Stimulated activated naive CD8-positive, alpha-beta T cell treated with anti-CD3 and anti-CD28 coated beads, Interleukin-15, Interleukin-2, amounts not matched to agents 100 U/mL and 50 U/mL, for 24 hours (primary cell): Measurements from ENCODE around the gene DNMBP.
"Not testable (repeated sequence)": the region's sequence is repeated elsewhere in the genome, so short reads cannot be mapped to it uniquely, and the experiment has no call there.

Experiments used
- ATAC-seq: fragments of 150-1000 bp; cut with Tn5 transposase; one replicate; pipeline ENCODE4 v1.10.0; 2021
- DNase-seq: peaks from one replicate; pipeline ENCODE4 v3.0.0; 2021

DNMBP gene

DNA sequence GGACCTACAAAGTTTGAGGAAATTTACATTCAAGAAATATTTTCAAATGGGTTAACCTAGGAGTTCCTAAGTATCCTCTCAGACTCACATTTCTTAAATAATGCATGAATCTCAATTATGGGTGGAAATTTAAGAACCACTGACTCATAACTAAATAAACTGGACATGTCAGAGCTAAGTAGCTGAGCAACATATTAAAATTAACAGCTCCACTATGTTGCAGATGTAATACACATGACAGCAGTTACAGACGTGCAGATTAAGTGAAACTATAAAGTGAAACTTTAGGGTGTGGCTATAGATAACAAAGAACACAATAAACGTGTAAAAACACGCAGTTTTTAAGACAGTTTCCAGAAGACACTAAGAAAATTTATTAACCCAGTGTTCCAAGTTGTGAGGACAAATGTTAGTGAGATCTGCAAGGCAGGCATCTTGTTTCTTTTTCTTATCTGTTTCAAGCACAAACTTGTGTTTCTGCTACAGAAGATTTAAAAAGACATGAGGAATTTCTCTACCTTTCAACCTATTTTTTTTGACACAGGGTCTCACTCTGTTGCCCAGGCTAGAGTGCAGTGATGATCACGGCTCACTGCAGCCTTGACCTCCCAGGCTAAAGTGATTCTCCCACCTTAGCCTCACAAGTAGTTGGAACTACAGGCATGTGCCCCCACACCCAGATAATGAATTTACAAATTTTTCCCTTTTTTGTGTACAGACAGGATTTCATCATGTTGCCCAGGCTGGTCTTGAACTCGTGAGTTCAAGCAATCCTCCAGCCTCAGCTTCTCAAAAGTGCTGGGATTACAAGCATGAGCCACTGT, 25.3 kb downstream of the DNMBP start:
- no peak for DNase-seq
- no peak for ATAC-seq

DNA sequence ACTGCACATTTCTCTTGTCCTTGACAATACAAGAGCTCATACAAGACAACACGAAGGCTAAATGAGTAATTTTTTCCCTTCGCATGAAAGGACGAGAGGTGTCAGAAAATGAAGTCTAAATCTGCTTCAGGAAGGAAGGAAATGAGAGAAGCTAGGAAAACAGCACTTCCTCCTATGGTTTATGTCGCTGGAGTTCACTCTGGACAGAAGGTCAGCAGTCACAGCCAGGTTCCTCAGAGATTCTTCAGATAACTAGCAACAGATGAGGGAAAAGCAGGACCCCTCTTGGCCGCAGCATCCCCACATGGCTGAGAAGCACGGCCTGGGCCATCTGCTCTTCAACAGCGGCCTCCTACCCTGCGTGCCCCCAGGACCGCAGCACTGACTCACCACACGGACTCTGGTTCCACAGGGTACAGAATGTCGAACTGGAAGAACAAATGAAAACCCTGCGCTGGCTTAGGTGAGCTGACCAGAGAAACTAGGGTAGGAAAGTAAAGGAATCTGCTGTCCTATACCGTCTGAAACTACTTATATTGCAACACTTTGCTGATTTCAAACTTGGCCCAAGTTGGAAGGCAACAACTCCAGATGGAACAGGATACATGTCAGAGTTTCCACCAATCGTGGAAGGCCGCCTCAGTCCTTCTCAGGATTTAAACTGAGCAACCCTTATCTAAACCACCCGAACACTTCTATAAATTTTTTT, 26.3 kb downstream of the DNMBP start:
- ATAC-seq (no peak), DNase-seq (no peak)

DNA sequence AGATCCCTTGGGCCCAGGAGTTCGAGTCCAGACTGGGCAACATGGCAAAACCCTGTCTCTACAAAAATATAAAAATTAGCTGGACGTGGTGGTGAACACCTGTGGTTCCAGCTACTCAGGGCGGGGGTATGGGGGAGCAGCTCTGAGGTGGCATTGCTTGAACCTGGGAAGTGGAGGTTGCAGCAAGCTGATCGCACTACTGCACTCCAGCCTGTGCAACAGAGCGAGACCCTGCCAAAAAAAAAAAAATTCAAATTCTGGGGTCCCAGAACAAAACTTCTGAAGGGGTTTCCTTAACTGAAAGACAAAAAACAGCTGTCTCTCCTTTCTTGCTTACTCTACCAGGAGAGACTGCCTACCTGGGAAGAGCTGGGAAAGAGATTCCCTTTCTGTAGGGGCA, 27.0 kb downstream of the DNMBP start:
- ATAC-seq (no peak), DNase-seq (no peak)

DNA sequence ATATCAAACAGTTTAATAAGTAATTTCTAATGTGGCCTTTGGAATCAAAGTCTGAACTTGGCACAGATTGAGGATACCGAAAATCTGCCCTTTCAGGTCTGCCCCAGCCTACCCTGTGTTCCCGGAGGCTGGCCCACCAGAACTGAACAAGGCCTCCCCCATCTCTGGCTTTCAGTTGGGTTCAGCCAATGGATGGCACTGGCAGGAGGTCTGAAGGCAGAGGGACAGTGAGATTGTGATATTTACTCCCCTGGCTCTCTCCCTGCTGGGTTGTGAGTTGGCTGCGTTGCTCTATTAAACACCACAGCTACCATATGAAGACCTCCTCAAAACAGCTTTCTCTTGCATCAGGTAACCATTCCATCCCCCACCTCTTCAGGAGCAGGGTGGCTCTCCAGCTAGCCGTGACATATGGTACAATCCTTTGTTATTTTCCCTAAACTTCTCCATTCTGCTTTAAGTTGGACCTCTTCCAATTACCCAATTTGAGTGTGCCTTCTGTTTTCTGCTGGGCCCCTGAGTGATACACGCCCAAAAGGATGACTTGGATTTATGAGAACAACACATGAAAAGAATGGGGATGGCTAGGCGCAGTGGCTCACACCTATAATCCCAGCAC, 28.1 kb downstream of the DNMBP start:
- DNase-seq = no peak
- ATAC-seq = no peak

DNA sequence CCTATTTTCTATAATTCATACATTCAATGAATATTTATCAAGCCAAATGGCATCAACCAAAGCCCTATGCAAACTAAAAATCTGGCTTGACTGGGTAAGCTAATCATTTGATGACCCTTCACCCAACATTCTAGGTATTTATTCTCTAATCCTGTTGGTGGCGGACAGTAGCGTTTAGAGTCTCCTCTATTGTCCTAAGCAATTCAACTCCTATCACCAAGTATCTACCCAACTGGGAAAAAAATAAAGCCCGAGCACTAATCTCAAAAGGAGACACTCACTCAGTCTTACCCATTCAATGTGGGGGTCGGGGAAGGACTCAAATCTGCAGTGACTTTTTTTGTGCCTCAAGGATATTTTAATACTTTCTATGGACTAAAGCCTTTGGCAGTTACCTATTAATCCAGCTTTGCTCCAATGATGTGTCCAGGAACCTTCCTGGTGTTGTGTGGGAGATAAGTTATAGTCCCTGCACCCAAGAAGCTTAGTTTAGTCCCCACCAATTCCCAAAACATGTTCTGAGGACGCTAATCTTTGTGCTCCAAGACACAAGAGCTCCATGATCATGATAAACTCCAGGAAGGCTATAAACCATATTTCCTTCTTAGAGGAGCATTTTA, 30.6 kb downstream of the DNMBP start:
- ATAC-seq (no peak), DNase-seq (no peak)

DNA sequence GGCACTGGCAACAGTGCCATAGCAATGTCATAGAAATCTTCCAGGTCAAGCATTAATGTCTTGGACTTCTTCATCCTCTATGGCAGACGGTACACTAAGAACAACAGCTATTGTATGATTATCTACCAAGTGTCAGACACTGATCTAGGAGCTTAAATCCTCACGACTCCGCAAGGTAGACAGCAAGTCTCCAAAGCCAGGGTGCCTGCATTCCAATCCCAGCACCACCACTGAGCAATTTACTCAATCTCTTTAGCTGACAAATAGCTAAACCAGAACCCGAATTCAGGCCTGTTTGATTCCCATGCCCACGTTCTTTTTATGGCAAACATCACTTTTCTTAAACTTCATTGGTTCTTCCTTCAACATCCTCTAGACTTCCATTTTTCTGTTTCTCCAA, 31.8 kb downstream of the DNMBP start:
- no peak for DNase-seq
- no peak for ATAC-seq

DNA sequence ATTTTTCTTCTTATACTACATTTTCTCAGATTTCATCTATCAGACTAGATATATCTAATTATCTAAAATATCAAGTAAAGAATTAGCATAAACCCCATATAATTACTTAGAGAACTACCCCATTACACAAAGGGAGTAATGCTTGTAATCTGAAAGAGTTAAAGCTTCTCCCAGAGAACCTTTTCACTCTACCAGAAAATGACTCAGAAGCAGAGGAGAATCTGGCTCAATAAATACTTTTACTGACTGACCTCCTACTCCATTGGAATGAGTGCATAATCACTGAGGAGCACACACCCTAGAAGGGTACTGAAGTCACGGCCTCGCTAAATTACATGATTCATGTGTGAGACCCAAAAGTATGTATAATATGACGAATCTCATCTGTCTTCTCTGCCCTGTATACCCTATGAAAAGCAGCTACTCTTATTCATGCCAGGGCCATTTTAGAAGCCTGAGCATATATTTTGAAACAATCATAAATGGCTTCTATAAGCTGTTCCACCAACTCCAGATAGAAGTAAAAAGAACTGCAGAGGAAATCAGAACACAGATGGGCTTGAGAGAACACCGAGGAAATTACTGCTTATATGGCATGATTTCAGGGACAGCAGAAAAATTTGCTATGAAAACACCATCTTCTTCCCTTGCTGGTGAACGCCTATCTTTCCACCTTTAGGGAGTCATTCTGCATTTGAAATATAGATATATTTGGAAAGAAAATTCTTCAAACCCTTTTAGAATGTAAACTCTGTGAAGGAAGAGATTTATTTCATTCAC, 32.7 kb downstream of the DNMBP start:
- DNase-seq = no peak
- no peak for ATAC-seq

DNA sequence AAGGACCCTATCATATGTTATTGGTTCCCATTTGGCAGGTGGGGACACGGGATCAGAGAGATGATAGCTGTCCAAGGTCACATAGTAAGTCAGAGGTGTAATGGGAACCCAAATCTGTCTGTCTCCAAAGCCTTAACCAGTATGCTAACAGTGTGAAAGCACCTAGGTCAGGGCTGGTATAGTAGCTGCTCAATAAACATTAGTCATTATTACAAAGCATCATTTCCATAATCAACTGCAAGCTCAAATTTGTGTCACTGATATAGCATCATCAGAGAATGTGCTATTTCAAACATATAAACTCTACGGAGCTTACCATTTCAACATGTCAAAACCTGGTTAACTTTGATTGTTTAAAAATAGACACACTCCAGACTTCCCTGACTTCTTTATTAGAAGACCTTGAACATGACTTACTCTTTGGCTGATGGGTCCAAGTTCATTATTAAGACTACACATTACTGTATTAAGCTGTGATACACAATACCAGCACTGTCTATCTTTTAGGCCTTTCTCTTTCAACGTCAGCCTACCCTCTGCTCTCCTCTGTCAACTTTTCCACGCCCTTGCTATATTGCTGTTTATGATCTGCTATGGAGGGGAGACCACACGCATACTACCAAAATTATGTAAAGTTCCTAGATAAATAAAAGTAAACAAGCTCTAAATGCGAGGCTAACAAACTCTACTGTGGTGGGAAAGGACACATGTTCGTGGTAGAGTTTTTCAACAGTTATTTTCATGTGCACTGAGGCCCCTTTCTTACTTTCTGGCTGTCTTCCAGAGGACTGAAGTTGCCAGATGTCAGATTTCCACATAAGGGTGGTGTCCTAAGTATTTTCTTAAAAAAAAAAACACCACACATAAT, 33.6 kb downstream of the DNMBP start:
- no peak for DNase-seq
- ATAC-seq = no peak

DNA sequence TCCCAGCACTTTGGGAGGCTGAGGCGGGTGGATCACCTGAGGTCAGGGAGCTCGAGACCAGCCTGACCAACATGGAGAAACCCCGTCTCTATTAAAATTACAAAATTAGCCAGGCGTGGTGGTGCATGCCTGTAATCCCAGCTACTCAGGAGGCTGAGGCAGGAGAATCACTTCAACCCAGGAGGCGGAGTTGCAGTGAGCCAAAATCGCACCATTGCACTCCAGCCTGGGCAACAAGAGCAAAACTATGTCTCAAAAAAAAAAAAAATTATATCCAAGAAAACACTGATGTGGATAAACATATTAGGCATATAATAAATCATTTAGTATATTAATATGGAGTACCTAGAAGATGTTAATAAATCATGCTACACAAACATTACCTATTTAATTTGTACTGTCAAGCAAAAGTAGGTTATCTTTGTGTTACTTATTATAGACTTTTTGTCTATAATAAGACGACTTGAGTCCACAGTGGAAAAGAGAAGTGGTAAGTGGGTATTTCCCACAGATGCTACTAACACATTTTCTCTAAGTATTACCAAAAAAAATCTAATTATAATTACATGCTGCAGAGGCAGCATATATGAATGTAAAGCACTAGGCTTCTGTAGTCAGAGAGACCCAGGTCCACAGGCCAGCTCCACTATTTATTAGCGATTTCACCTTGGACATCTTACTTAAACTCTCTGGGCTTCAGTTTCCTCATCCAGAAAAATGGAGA, 34.5 kb downstream of the DNMBP start:
- no peak for DNase-seq
- ATAC-seq = no peak

DNA sequence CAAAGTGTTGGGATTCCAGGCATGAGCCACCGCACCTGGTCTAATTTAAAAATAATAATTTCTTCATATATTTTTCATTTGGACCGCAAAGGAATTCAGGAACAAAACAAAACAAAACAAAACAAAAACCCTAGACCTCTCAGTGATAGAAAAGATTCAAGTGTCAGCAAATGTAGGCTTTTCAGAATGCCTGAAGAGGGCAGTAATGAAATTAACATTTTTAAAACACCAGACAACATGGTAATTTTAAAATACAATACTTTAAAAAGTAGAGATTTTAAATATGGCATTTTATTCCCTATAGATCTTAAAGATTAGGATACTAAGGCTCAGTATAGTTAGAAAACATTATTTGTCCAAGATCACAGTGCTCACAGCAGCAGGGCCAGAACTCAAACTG, 36.6 kb downstream of the DNMBP start:
- no peak for DNase-seq
- ATAC-seq = no peak

DNA sequence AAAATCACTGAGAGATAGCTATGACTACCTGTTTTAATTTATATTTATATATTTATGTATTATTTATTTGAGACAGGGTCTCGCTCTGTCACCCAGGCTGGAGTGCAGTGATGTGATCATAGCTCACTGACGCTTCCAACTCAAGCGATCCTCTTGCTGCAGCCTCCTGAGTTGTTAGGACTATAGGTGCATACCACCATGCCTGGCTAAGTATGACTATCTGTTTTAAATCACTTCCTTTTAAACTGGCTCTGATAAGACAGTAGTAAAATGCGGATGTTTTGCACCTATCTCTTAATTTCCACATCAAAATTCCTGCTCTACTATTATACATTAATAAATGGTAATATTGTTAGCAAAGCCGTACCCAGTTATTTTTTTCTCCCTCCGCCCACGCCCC, 41.8 kb downstream of the DNMBP start:
- ATAC-seq (no peak), DNase-seq (no peak)

DNA sequence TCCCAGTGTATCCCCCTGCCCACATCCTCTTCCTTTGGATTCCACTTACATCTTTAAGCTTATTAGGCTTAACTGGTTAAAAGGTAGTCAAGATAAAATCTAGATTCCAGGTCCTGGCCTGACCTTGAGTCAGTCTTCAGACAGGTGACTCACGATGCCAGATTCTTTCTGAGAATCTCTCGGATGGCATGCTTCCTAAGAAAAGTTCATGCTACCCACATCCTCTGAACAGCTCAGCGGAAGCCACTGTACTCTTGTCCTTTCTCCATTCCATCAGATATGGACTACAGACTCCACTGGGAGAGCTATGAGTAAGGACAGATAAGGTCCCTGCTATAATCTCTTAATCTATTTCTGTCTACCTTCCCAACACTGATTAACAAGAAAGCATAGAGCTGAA, 43.4 kb downstream of the DNMBP start:
- no peak for ATAC-seq
- DNase-seq = no peak

DNA sequence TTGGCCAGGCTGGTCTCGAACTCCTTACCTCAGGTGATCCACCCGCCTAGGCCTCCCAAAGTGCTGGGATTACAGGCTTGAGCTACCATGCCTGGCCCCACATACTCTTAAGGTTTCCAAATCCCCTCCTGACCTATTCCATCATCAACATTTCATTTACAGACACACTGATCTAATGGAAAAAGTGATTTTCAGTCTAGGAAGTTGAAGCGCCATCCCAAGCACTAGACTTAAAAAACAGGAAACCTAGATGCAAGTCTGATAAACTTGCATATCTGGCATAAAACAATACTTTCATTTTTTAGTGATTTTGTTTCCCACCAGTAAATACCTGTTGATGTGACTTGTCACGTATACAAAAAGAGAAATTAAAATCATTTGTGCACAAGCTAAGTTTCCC, 44.0 kb downstream of the DNMBP start:
- no peak for DNase-seq
- no peak for ATAC-seq

DNA sequence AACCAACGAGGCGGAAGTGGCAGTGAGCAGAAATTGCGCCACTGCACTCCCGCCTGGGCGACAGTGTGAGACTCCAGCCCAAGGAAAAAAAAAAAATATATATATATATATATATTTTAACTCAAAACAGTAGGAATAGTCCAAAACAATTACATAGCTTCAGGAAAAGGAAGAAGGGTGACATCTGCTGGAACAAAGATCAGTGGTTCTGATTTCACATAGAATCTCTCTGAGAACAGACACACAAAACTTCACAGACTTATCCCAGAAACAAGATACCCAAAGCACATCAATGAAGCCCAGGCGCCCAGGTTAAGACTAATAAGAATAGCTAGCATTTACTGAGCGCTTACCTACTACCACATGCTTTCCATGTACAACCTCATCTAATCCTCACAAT, 45.0 kb downstream of the DNMBP start:
- DNase-seq (no peak), ATAC-seq (no peak)

DNA sequence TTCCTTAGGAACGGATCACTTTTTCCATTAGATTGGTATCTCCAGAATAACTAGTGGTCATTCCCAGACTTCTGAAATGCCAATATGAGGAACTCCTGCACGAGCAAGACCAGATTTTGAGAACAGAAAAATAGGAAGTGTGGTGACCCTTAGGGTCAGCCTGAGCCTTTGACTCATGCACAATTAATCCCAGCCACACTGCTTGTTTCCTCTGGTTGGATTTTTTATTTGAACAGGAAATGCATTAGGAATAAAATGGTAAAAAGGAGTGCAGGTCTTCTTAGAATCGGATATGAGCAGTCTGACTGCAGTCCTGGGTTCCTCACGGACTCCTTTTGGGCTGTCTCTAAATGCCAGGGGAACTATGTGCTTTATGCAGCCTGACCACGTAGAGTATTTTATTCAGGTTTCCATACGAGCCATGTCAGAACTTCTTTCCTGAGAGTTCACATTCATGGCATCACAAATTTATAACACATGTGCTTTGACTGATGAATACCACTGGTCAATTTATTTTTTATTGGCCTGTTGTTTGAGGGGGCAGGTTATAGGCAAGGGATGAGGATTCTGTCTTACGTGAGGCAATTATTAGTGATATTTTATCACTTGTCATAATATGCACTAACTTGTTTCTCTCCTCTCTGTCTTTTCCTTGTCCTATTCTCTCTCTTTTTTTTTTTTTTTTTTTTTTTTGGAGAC, 46.1 kb downstream of the DNMBP start:
- DNase-seq = not testable (repeated sequence)

DNA sequence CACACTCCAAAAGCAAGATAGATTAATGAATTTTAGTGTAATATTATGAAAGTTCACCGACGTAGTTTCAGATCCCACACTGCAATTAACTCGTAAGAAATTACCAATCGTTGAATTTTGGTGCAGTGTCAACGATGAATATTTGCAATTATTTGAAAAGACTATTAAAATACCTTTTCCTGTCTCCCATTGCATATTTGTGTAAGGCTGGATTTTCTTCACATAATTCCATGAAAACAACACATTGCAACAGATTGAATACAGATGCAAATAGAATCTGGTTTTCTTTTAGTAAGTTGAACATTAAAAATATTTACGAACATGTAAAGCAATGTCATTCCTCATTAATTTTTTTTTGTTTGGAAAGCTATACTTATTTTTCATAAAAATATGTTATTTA, 50.9 kb downstream of the DNMBP start:
- DNase-seq = no peak
- ATAC-seq = no peak

More for the DNA sequence above, 46.1 kb downstream of the DNMBP start:
- ATAC-seq = not testable (repeated sequence)

DNA sequence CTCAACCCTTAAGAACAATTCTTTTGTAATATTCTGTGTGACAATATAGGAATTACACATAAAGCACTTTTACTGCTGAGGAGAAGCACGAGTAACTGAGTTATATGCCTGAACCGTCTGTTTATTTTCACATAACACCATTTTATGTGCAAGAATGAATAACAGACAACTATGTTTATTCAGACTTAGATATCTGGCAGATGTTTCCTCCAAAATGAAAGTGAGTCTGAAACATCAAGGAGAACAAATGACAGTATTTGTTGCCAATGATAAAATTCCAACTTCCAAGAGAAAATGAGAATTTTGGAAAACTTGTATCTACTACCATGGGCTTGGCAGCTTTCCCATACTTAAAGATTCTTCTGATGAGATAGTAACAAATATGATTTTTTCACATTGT, 51.4 kb downstream of the DNMBP start:
- DNase-seq = no peak
- no peak for ATAC-seq

DNA sequence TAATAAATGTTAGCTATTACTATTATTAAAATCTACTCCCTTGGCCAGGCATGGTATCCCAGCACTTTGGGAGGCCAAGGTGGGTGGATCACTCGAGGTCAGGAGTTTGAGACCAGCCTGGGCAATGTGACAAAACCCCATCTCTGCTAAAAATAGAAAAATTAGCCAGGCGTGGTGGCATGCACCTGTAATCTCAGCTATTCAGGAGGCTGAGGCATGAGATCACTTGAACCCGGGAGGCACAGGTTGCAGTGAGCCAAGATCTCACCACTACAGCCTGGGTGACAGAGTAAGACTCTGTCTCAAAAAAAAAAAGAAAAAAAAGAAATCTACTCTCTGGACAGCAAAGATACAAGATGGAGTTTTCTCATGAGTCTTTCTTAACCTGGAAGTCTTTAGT, 56.2 kb downstream of the DNMBP start:
- not testable (repeated sequence) for DNase-seq

DNA sequence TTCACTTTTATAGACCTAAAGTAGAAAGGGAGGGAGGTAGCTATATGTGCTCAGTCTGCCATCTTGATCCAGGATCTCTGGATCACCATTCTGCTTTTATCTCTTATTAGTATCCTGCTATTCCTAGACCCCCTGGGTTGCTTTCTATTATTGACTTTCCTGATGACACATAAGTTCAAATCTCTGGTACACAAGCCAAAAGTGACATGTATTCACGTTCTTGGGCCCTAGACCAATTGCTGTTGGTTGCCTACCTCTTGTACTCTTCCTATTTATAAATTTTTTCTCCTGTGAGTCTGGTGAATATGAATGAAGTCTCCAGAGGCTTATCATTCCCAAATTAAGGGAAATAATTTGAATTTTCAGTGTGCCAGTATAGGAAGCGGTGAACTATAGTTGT, 56.9 kb downstream of the DNMBP start:
- DNase-seq (no peak), ATAC-seq (no peak)

More for the DNA sequence above, 56.2 kb downstream of the DNMBP start:
- ATAC-seq = not testable (repeated sequence)

DNA sequence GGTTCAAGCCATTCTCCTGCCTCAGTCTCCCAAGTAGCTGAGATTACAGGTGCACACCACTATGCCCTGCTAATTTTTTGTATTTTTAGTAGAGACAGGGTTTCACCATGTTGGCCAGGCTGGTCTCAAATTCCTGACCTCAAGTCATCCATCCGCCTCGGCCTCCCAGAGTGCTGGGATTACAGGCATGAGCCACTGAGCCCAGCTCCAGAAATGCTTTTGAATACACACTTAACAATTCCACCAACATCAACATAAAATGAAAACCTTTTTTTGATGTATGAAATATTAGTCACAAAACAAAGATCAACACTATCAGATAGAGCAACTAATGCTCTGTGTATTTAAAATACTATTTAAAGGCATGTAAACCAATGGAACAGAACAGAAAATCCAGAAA, 63.7 kb downstream of the DNMBP start:
- DNase-seq, ATAC-seq: not testable (repeated sequence)
